Cardiac muscle cell (in vitro differentiated cells and primary cell): Measurements from ENCODE around the gene TAS2R39. TPM values are rescaled to one million over a fixed set of nuclear protein-coding genes. Genes with fewer than 3 reads are reported as not detected.
"Not testable (repeated sequence)": the region's sequence is repeated elsewhere in the genome, so short reads cannot be mapped to it uniquely, and the experiment has no call there.

Experiments
- DNase-seq, 2 donors: peaks; one replicate each; pipeline versions ENCODE4 v3.0.0 to v3.0.0-alpha.2; 2010 to 2017; ENCODE audit warnings: low read depth in 1 of 2, low spot score in 1 of 2
- H3K27ac ChIP-seq: fragments of 200-600 bp; sonication (generic); 2 replicates; pipeline ENCODE4 v1.5.1; 2016
- H3K27me3 ChIP-seq: fragments of 200-600 bp; sonication (generic); 2 replicates; pipeline ENCODE4 v1.6.0; 2016; ENCODE audit warnings: control low read depth
- H3K36me3 ChIP-seq: fragments of 200-600 bp; sonication (generic); 2 replicates; pipeline ENCODE4 v1.5.1; 2016; ENCODE audit warnings: control low read depth
- H3K4me1 ChIP-seq: fragments of 200-600 bp; sonication (generic); 2 replicates; pipeline ENCODE4 v1.8.1; 2017; ENCODE audit warnings: low read depth, mild to moderate bottlenecking, mixed run types
- H3K4me3 ChIP-seq: fragments of 200-600 bp; sonication (generic); 2 replicates; pipeline ENCODE4 v1.5.1; 2016; ENCODE audit warnings: mild to moderate bottlenecking
- H3K9me3 ChIP-seq: fragments of 200-600 bp; sonication (generic); 2 replicates; pipeline ENCODE4 v1.5.1; 2017; ENCODE audit warnings: low read depth, mild to moderate bottlenecking, control low read depth
- polyA plus RNA-seq: library from polyadenylated mRNA; unstranded; fragments of >200 nt; fragmentation: Nextera tagmentation; extraction: Ambion mirVana; gene quantifications from 2 replicates; pipeline ENCODE4 v1.2.1, GENCODE V29; 2016
- total RNA-seq: library from RNA; depleted of rRNA; stranded (reverse); fragments of >200 nt; gene quantifications from 2 replicates; pipeline ENCODE4 v1.2.3, GENCODE V29; 2016
- TF ChIP-seq, protein P1 (sequence below): IDR thresholded peaks from 2 replicates; pipeline ENCODE4 v1.5.1; 2012; ENCODE audit warnings: low read depth, mild to moderate bottlenecking, low read length

Gene TAS2R39
- not detected in 2 replicates for total RNA-seq
- 0.75 TPM in 1 of 2 replicates, not detected in the other for polyA plus RNA-seq

DNA sequence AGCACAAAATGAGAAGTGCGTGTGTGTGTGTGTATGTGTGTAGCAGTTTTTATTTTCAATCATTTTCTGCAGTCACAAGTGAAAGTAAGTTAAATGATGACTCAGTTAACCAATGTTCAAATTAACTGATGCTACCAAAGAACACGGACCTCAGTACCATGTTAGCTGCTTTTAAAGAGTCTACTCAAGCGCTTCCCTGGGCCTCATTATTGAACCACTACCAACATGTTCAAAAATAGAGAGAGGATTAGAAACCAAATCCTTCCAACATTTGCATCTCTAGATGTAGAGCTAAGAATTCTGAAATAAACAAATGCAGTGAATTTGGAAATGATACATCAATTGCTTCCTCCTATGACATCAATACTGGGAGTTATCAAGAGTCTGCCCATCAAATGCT lies at the start of gene TAS2R39:
Gene TAS2R39 (plus strand): TSS at position 396 of the 400 bp plus-strand sequence. CDS start 0 bp downstream, at position 396.
- H3K36me3 ChIP-seq, result no peaks in the 10 kb centered on the region
- H3K27ac ChIP-seq, result no peak within 1 kb of the TSS
- H3K4me3 ChIP-seq, result no peak within 1 kb of the TSS
- H3K9me3 ChIP-seq, result no peaks in the 10 kb centered on the region
- no peak for DNase-seq
- TF ChIP-seq, protein P1, sequence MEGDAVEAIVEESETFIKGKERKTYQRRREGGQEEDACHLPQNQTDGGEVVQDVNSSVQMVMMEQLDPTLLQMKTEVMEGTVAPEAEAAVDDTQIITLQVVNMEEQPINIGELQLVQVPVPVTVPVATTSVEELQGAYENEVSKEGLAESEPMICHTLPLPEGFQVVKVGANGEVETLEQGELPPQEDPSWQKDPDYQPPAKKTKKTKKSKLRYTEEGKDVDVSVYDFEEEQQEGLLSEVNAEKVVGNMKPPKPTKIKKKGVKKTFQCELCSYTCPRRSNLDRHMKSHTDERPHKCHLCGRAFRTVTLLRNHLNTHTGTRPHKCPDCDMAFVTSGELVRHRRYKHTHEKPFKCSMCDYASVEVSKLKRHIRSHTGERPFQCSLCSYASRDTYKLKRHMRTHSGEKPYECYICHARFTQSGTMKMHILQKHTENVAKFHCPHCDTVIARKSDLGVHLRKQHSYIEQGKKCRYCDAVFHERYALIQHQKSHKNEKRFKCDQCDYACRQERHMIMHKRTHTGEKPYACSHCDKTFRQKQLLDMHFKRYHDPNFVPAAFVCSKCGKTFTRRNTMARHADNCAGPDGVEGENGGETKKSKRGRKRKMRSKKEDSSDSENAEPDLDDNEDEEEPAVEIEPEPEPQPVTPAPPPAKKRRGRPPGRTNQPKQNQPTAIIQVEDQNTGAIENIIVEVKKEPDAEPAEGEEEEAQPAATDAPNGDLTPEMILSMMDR, result no peak
- H3K4me1 ChIP-seq, result no peaks in the 10 kb centered on the region
- no peaks in the 10 kb centered on the region for H3K27me3 ChIP-seq

DNA sequence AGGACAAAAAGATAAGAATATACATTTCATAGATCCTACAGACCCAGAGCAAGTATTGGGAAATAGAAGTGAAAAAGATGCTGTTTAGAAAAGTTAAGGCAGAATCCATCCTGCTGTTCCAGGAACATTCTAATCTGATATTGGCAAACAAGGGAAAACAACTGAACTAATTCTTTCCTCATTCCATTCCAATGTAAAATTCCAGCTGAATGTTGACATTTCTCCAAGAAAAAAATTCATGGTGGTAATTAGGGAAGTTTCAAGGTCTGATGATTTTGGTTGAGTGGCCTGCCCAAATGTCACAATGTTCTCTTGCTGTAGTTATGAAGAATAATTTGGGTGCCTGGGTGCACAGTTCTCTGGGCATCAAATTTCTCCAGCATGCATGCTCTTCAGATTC lies 36.1 kb upstream of the TAS2R39 start:
- Histone ChIP-seq H3K27ac (no peak overlapping the region), H3K27me3 (no peaks in the 10 kb centered on the region), H3K4me3 (no peak overlapping the region), H3K9me3 (no peaks in the 10 kb centered on the region), H3K4me1 (no peaks in the 10 kb centered on the region), H3K36me3 (no peaks in the 10 kb centered on the region)
- DNase-seq, result peak in 1 of 2 donors; percentile 24
- TF ChIP-seq, protein P1, result no peak

DNA sequence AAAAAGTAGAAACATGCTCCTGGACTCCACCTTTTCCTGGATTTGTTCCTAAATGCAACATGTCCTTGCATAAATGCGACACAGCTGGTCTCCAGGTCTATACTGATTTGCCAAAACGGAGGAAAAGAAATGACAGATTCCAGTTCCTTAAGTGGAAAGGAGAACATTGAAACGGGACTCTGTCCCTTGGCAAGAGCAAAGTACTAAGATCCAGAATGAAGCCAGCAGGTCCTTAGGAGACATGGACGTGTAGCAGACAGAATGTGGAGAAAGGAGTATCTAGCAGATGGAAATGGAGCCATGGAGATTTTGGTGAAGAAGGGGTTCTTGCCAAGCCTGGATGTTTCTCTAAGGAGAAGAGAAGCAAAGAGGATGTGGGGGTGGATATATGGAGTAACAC lies 35.2 kb upstream of the TAS2R39 start:
- Histone ChIP-seq H3K27ac (no peak overlapping the region), H3K4me1 (no peaks in the 10 kb centered on the region), H3K9me3 (no peaks in the 10 kb centered on the region), H3K4me3 (no peak overlapping the region), H3K36me3 (no peaks in the 10 kb centered on the region), H3K27me3 (no peaks in the 10 kb centered on the region)
- DNase-seq, result no peak
- TF ChIP-seq, protein P1, result no peak

DNA sequence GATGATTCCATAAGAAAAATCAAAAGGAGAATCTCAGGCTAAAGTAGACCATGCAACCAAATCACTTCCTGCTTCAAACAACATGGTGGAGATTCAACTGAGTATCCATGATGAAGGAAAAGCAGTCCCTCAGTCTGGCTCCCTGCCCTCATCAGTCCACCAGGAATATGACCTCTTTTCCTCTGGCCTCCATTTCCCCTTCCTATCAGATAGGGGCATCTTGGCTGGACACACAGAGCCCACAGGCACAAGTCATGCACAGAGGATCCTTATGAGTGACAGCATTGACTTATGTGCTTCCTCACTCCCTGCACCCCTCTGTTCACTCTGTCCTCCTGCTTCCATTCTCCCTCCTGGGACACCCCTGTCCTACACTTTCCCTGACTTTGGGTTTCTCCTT lies 34.6 kb upstream of the TAS2R39 start:
- no peak for DNase-seq
- Histone ChIP-seq H3K27me3 (no peaks in the 10 kb centered on the region), H3K27ac (no peak overlapping the region), H3K9me3 (no peaks in the 10 kb centered on the region), H3K4me1 (no peaks in the 10 kb centered on the region), H3K36me3 (no peaks in the 10 kb centered on the region), H3K4me3 (no peak overlapping the region)
- TF ChIP-seq, protein P1, result no peak

DNA sequence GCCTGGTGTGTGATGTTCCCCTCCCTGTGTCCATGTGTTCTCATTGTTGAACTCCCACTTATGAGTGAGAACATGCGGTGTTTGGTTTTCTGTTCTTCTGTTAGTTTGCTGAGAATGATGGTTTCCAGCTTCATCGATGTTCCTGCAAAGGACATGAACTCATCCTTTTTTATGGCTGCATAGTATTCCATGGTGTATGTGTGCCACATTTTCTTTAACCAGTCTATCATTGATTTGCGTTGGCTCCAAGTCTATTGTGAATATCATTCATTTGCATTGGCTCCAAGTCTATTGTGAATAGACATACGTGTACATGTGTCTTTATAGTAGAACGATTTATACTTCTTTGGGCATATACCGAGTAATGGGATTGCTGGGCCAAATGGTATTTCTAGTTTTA lies 32.5 kb upstream of the TAS2R39 start:
- H3K4me3 ChIP-seq, H3K27me3 ChIP-seq, DNase-seq, H3K4me1 ChIP-seq, H3K9me3 ChIP-seq, H3K27ac ChIP-seq, H3K36me3 ChIP-seq: not testable (repeated sequence)

DNA sequence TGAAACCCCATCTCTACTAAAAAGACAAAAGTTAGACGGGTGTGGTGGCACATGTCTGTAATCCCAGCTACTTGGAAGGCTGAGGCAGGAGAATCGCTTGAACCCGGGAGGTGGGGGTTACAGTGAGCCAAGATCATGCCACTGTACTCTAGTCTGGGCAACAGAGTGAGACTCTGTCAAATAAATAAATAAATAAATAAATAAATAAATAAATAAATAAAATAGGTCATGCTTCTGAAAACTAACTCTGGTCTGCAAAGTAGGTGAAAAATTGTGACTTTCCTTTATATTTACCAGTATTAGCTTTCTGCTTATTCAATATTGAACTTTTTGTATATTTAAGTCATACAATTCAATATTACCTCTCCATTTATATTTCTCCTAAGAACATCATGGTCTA lies 24.6 kb upstream of the TAS2R39 start:
- H3K4me1 ChIP-seq, DNase-seq, H3K4me3 ChIP-seq, H3K27ac ChIP-seq, H3K27me3 ChIP-seq, H3K9me3 ChIP-seq, H3K36me3 ChIP-seq: not testable (repeated sequence)

DNA sequence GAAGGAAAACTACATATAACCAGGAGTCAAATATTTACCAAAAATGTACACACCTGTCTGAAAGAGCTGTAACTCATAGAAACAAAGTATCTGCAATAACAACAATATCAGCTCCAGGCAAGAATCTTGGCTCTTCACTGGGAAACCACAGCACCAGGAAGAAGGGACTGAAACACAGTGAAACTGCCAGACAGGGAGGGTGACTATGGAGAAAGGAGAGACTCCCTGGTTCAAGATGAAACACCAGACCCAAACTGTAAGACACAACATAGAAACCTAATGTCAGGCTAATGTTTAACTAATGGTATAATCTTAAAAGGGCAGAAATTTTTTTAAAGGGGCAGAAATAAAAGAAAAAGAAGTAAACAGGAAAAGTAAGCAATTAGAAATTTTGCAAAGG lies 11.5 kb upstream of the TAS2R39 start:
- Histone ChIP-seq H3K9me3 (no peaks in the 10 kb centered on the region), H3K27ac (no peak overlapping the region)

More for the DNA sequence above, 11.5 kb upstream of the TAS2R39 start:
- TF ChIP-seq, protein P1, result no peak
- no peak overlapping the region for H3K4me3 ChIP-seq
- DNase-seq, result no peak
- H3K4me1 ChIP-seq, result no peaks in the 10 kb centered on the region
- H3K36me3 ChIP-seq, result no peaks in the 10 kb centered on the region
- H3K27me3 ChIP-seq, result no peaks in the 10 kb centered on the region
